OCI-M2 (cell line): ENCODE measurements around the gene MLST8.

Experiments
- DNase-seq: peaks from one replicate; lab custom pipeline; 2025; ENCODE audit not compliant: unreplicated experiment; lab: John Stamatoyannopoulos, UW

The MLST8 gene

GRCh38 chr16:2206780-2207433 is 1.7 kb downstream of the MLST8 start:
- no peak for DNase-seq

GRCh38 chr16:2207872-2208271 is 2.6 kb downstream of the MLST8 start:
- DNase-seq, result no peak

GRCh38 chr16:2208308-2208707 is 3.1 kb downstream of the MLST8 start:
- DNase-seq, result no peak

- no peak for DNase-seq
These were observed 3.5 kb downstream of the MLST8 start for GRCh38 chr16:2208772-2209171.

GRCh38 chr16:2209258-2210008 is 4.2 kb downstream of the MLST8 start:
- DNase-seq, result no peak

- DNase-seq, result no peak
These were observed 4.7 kb downstream of the MLST8 start for GRCh38 chr16:2210009-2210332.

GRCh38 chr16:2210386-2211365 is 5.4 kb downstream of the MLST8 start, which contains the start of gene BRICD5:
Gene BRICD5, minus strand, starts transcription at chr16:2210863. Its CDS starts 30 bp downstream, at chr16:2210833.
- no peak for DNase-seq

- DNase-seq, result no peak
These were observed 6.7 kb downstream of the MLST8 start for GRCh38 chr16:2211923-2212347.

- no peak for DNase-seq
These were observed 7.4 kb downstream of the MLST8 start for GRCh38 chr16:2212362-2213324.

GRCh38 chr16:2213817-2214718 is 8.8 kb downstream of the MLST8 start:
- no peak for DNase-seq

- no peak for DNase-seq
These were observed 9.4 kb downstream of the MLST8 start, which contains the start of gene PGP for GRCh38 chr16:2214719-2214968. Gene PGP, minus strand, starts transcription at chr16:2214840. Its CDS starts 63 bp downstream, at chr16:2214777.

GRCh38 chr16:2216330-2216729 is 11.1 kb downstream of the MLST8 start:
- DNase-seq, result no peak

- DNase-seq, result peak; percentile 66
These were observed 18.1 kb downstream of the MLST8 start, which contains the start of gene E4F1 for GRCh38 chr16:2223221-2223941. Gene E4F1, plus strand, starts transcription at chr16:2223591. Its CDS starts 23 bp downstream, at chr16:2223614.

GRCh38 chr16:2223942-2224486 is 18.8 kb downstream of the MLST8 start:
- no peak for DNase-seq

- DNase-seq, result no peak
These were observed 21.1 kb downstream of the MLST8 start for GRCh38 chr16:2226245-2226793.

GRCh38 chr16:2226918-2227317 is 21.7 kb downstream of the MLST8 start:
- DNase-seq, result no peak

GRCh38 chr16:2228161-2228824 is 23.0 kb downstream of the MLST8 start:
- DNase-seq, result no peak

GRCh38 chr16:2229091-2229490 is 23.8 kb downstream of the MLST8 start:
- no peak for DNase-seq
